GM18505 (cell line): Measurements from ENCODE around the gene EMP2.
"Not testable (repeated sequence)": the region's sequence is repeated elsewhere in the genome, so short reads cannot be mapped to it uniquely, and the experiment has no call there.

ENCODE experiments used
- ATAC-seq: cut with Tn5 transposase; IDR thresholded peaks from one replicate; pipeline ENCODE4 v1.9.1; 2021; ENCODE audit not compliant: unreplicated experiment
- POLR2A ChIP-seq: IDR thresholded peaks from 4 replicates; pipeline ENCODE4 v1.6.1; 2011; ENCODE audit warnings: borderline replicate concordance; ENCODE audit not compliant: insufficient read depth, insufficient read length; ENCODE audit errors: extremely low read depth

EMP2 gene

DNA sequence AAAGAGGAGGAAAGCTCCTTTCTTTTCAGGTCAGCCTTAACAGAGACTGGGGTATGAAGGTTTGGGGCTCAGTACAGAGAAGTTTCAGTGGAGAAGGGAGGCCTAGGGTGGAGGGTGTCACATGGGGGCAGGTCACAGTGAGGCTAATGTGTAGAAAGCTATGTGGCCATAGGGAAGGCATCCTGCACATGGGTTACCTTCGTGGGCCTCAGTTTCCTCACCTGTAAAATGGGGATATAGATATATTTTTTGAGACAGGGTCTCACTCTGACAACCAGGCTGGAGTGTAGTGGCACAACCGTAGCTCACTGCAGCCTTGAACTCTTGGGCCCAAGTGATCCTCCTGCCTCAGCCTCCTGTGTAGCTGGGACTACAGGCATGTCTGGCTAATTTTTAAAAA, 41.8 kb downstream of the EMP2 start:
- no peak for ATAC-seq

DNA sequence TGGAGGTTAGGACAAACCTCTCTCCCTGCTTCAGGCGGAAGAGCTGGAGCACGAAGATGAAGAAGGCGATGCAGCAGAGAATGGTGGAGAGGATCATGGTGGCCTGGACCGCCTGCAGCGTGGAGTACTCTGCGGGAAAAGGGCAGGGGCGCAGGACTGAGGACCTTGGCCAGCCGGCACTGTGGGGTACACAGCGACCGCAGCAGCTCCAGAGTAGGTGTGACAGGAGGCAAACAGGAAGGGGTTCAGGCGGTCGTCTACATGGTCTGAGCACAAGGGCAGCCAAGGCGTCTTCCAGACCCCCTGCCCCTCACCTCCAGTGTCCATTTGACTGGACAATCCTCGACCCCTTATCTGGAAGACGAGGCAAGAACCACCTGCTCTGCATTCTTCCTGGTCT, 42.5 kb downstream of the EMP2 start:
- TF ChIP-seq POLR2A: no peak
- no peak for ATAC-seq

More for the DNA sequence above, 41.8 kb downstream of the EMP2 start:
- no peak for TF ChIP-seq POLR2A

DNA sequence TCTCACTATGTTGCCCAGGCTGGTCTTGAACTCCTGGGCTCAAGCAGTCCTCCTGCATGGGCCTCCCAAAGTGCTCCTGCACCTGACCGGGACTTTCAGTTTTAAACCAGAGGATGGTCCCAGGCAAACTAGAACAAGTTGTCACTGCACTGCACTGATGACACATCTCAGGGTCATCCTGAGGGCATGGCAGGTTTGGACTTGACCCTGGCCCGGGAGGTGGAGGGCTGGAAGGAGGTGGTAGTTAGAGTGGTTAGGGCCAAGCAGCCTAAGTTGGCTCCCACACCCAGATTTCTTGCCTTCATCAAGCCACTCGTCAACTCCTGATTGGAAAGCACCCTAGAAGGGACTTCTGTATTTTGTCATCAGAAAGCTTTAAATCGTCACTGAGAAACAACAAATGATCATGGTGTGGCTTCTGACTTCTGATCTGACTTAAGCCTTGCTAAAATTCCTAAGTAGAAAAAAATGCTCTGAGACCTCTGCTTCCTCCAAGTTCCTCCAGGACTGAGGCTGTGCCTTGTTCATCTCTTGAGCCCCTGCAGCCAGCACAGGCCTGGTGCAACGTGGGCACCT, 43.5 kb downstream of the EMP2 start:
- TF ChIP-seq POLR2A: no peak

DNA sequence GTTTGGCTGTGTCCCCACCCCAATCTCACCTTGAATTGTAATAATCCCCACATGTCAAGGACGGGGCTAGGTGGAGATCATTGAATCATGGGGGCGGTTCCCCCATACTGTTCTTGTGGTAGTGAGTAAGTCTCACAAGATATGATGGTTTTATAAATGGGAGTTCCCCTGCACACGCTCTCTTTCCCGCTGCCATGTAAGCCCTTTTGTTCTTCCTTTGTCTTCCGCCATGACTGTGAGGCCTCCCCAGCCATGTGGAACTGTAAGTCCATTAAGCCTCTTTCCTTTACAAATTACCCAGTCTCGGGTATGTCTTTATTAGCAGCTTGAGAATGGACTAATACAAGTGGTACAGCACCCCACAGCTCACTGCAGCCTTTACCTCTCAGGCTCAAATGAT, 44.1 kb downstream of the EMP2 start:
- ATAC-seq: not testable (repeated sequence)

More for the DNA sequence above, 43.5 kb downstream of the EMP2 start:
- ATAC-seq: no peak

DNA sequence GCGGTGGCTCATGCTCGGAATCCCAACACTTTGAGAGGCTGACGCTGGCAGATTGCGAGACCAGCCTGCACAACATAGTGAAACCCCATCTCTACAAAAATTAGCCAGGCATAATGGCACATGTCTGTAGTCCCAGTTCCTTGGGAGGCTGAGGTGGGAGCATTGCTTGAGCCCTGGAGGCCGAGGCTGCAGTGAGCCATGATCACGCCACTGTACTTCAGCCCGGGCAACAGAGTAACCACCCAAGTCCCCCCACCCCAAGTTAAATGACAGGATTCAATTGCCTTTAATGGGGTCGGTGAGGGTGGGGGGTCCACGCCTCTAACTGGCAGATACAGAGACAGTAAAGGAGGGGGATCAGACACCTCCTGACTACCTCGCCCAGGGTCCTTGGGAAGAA, 44.9 kb downstream of the EMP2 start:
- ATAC-seq: no peak
- TF ChIP-seq POLR2A: no peak

DNA sequence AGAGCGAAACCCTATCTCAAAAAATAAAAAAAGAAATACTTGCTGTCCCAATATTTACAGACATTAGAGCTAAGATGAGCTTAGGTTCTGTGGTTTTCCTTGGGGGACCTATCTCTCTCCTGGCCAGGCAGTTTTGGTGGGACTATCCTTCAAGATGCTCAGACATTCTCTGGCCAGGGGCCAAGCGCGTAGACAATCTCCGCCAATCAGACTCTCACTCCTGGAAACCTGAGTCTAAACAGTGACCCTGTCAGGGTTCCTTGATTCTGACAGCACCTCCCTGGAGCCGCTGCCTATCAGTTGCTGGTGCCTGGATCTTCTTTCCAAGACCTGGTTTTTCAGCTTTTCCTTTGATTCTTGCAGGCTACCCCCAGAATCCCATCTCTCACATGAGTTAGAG, 45.6 kb downstream of the EMP2 start:
- no peak for ATAC-seq
- TF ChIP-seq POLR2A: no peak

DNA sequence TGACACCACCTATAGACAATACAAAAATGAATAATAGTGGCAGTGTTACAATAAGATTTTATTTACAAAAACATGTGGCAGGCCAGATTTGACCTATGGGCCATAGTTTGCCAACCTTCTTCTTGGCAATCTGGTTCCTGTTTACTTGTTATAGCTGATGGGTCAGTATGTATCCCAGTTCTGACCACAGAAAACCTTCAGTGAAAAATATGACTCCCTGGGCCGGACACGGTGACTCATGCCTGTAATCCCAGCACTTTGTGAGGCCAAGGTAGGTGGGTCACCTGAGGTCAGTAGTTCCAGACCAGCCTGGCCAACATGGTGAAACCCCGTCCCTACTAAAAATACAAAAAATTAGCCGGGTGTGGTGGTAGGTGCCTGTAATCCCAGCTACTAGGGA, 46.8 kb downstream of the EMP2 start:
- not testable (repeated sequence) for ATAC-seq

DNA sequence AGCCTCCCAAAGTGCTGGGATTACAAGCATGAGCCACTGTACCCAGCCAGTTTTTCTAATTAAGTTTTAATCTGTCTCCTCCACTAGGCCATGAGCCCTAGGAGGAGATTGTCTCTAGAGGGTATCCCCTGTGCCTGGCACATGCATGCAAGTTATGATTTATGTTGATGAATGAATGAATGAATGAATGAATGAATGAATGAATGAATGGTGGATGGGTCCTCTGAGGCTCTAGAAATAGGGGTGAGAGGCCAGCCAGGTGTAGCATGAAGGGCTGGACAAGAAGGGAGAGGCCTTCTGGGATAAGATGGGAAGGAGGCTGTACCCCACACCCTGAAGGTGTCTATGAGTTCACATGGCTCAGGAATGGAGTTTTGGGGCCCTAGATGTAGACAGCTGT, 48.8 kb downstream of the EMP2 start:
- no peak for ATAC-seq
- no peak for TF ChIP-seq POLR2A

DNA sequence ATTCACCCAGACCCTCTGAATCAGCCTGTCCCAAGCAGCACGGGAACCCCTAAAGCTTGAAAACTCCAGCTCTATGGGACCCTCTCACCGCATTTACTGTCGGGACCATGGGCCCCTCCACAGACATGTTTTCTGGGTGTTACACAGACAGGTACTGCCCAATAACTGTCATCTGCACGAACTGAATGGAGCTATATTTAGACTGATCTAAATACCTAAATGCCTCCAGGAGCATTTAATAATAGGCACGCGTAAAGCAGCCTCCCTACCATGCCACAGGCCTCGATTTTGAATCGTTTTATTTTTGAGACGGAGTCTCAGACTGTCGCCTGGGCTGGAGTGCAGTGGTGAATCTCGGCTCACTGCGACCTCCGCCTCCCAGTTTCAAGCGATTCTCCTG, 49.7 kb downstream of the EMP2 start:
- no peak for ATAC-seq
- TF ChIP-seq POLR2A: no peak

DNA sequence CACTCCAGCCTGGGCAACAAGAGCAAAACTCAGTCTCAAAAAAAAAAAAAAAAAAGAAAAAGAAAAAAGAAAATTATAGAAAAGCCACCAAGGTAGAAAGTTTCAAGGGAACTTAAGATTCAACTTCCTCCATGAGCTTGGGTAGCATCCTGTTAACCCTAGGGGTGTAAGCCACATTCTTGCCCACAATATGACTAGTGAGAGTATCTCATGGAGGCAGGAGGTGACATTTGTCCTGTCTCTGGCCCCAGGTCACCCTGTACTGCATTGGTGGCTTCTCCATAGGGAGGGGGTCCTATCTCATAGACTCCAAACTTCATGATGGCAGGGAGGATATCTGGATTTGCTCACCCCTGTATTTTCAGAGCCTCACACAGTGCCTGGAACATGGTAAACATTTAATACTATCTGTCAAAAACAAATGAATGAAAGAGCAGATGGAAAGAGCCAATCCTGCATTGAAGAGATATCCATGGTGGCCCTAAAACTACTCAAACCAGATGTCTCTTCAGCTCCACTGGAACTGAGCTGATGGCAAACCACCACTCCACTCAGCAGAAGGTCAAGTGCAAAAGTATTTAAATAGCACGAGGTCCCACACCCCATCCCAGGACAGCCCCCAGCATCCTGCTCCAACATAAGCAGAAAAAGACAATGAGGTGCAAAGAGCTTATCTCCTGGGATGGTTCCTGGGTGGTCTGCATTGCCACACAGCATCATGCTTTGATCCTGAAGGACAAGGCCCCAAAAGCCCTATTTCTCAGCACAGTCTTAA, 50.3 kb downstream of the EMP2 start:
- TF ChIP-seq POLR2A: no peak
- ATAC-seq: no peak

DNA sequence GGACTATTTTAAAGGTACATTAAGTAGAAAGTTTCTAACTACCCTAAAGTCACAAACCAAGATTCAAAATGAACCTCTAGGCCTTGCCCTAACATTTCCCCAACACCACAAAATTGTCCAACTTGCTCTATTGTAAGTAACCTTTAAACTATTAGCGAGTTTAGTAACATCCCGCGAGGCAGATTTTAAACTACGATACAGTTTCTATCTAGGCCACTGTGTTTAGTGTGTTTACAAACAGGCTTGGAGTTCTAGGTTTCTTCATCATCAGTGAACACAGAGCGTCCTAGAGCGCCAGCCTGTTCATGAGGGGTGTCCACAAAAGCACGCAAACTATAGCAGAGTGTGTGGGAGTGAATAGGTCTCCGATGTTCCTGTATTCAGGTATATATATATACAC, 51.8 kb downstream of the EMP2 start:
- TF ChIP-seq POLR2A: no peak
- no peak for ATAC-seq

DNA sequence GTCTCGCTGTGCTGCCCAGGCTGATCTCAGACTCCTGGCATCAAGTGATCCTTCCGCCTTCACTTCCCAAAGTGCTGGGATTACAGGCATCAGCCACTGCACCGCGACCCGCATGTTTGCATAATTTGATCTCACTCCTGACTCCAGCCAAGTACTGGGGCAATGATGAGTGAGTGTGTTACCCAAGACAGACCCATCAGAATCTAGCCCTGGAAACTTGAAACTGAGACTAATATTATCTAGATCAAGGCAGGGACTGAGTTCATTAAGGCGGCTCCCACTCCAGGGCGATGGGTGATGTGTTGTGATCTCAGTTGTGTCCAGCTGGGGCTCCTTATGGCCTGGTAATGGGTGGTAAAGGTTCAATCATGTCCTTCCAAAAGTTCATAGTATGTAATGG, 53.4 kb downstream of the EMP2 start:
- no peak for TF ChIP-seq POLR2A
- no peak for ATAC-seq

DNA sequence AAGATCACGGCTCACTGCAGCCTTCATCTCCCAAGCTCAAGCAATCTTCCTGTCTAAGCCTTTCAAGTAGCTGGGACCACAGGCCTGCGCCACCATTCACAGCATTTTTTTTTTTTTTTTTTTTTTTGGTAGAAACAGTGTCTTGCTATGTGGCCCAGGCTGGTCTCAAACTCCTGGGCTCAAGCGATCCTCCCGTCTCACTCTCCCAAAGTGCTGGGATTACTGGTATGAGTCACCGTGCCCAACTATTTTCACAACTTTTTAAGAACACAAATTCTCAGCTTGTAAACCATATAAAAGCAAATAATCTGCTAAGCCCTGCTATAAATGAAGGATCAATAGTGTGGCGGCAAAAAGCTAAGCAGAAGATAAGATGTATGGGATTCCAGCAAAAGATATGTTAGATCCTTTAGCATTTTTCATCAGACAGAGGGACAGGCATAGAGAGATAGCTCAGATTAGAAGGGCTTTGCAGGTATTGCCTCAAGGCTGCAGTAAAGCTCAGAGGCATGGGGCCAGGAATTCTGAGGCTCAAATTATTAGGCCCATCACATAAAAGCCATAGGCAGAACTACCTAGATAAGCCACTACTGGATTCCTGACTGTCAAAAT, 55.1 kb downstream of the EMP2 start:
- TF ChIP-seq POLR2A: no peak
- ATAC-seq: no peak

DNA sequence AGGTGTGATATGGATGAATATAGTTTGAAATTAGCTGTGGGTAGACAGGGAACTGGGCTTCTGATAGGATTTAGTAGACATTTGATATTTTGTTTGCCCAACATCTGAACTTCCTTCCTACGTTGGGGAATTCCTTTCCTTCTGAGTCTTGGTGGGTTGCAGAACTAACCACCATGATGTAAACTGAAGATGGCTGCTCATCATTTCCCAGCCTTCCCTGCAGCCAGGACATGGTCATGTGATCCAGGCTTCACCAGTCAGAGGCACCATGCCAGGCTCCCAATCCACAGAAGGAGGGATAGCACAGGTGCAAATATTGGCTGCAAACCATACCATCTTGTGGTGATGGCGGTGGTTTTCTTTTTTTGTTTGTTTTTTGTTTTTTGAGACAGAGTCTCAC, 57.4 kb downstream of the EMP2 start:
- ATAC-seq: no peak
- no peak for TF ChIP-seq POLR2A
